ENCODE data around the gene MXD3.

DNA sequence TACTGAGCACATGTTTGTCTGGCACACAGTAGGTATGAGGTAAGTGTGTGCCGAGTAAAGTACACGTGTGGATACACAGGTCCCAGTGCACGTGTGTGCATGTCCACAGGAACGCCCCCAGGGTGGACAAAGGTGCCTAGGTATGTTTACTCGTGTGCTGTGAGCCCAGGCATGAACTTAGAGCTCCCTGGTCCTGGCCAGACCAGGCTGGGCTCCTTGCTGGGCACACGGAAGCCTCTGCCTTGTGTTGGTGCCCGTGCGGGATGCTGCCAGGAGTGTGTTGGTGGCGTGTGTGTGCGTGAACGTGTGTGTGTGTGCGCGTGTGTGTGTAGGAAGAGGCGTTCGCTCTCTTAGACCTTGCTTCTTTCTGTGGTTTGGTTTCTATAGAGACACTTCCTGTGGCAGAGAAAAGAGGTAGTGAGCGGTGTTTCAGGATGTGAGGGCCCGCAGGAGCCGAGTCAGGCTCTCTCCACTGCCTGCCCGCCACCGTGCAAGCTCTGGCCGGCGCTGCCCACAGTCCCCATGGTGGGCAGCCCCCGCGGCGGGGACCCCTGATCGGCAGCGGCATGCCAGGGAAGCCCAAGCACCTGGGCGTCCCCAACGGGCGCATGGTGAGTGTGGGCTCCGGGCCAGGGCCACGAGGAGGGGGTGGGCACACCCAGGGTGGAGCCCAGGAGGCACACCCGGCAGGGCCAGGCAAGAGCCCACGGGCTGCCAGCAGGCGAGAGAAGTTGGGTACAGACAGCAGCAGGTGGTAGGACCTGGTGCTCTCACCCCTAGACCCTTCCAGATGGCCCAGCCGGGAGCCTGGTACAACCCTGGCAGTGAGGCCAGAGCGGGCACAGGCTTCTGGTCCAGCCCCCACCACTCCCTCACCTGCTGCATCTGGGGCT is 46.0 kb upstream of the MXD3 start, which contains the start of gene RGS14:
- TF ChIP-seq CTCF (conservative IDR thresholded peaks at IDR 0.05 in 1 of 2, IDR thresholded peaks at IDR 0.05 in 1 of 2; ENCODE audit: low read depth in 1 of 2, low read length in 2 of 2) (no peak), EZH2 (IDR thresholded peaks at IDR 0.05; ENCODE audit: low read length, missing control alignments) (no peak)
